GM18951 (cell line): Measurements from ENCODE around the gene GIPR.
"Not testable (repeated sequence)": the region's sequence is repeated elsewhere in the genome, so short reads cannot be mapped to it uniquely, and the experiment has no call there.

Source experiments
- POLR2A ChIP-seq: IDR thresholded peaks from 4 replicates; pipeline ENCODE4 v1.6.1; 2011; ENCODE audit warnings: mild to moderate bottlenecking; ENCODE audit not compliant: insufficient read length, insufficient read depth; ENCODE audit errors: extremely low read depth
- in situ Hi-C: fragments of 300-500 bp; cut with MboI; formaldehyde crosslinking; loops from one replicate; pipeline ENCODE4 v1.12.0; 2022; ENCODE audit warnings: low sequenced_read_pairs, mixed read lengths, inconsistent platforms; ENCODE audit not compliant: unreplicated experiment

The GIPR gene

GRCh38 chr19:45659096-45659729, 8.8 kb upstream of the GIPR start:
- no peak for TF ChIP-seq POLR2A
- in situ Hi-C loops: no loop called here

DNA sequence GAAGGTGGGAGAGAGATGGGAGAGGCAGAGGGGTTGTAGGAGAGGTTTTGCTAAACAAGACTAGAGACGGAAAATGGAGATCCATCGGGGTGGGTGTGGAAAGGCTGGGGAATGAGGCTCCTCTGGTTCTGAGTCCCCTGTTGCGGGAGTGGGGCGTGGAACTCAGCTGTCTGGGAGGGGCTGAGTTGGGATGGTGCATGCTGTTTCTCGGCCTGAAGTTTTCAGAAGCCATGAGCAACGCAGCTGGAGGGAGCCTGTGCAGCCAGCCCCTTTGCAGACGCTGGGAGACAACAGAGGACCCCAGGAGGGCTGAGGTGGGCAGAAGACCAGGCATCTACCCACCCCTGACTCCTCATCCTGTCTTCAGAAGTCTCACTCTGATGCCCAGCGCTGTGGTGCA, 7.4 kb upstream of the GIPR start:
- no peak for TF ChIP-seq POLR2A
- in situ Hi-C loops: no loop called here

DNA sequence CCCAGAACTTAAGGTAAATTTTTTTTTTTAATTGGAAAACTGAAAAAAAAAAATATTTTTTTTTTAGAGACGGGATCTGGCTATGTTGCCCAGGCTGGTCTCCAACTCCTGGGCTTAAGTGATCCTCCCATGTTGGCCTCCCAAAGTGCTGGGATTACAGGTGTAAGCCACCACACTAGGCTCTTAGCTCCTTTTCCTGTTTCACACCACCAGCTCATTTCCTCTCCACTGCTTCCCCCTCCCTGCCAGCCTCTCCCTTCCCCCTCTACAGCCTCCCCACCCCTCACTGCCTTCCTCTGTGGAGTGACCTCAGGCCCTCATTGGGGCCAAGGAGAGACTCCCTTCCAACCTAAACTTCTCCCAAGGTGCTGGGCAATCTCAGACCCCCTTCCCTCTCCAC, 4.2 kb upstream of the GIPR start:
- in situ Hi-C loops: no loop called here
- no peak for TF ChIP-seq POLR2A

DNA sequence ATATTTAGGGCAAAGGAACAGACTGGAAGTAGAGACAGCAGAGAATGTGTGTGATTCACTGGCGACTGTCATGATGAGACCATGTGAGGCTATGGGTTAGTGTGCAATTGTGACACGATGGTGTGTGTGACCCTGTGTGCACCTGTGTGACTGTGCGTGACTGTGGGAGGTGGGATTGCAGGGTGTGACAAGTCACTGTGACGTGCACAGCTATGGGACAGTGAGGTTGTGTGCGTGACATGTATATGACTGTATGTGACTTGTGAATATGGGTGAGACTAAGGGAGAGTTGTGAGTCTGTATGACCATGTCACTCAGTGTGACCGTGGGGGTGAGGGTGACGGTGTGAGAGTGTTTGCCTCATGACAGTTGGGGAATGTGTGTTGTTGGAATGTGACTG, 3.4 kb upstream of the GIPR start:
- TF ChIP-seq POLR2A: no peak
- in situ Hi-C loops: no loop called here

- in situ Hi-C loops: no loop called here
- TF ChIP-seq POLR2A: no peak
These were observed 386 bp downstream of the GIPR start for GRCh38 chr19:45668342-45668871.

GRCh38 chr19:45670670-45671453, 2.8 kb downstream of the GIPR start:
- in situ Hi-C loops: no loop called here
- TF ChIP-seq POLR2A: peak; percentile 21

- in situ Hi-C loops: no loop called here
- TF ChIP-seq POLR2A: no peak
These were observed 6.9 kb downstream of the GIPR start for GRCh38 chr19:45674946-45675345.

GRCh38 chr19:45676851-45677263, 8.8 kb downstream of the GIPR start:
- in situ Hi-C loops: no loop called here

GRCh38 chr19:45677351-45678230, 9.6 kb downstream of the GIPR start:
- TF ChIP-seq POLR2A: no peak
- in situ Hi-C loops: no loop called here

More at GRCh38 chr19:45676851-45677263, 8.8 kb downstream of the GIPR start:
- no peak for TF ChIP-seq POLR2A

GRCh38 chr19:45681391-45682015, 13.5 kb downstream of the GIPR start:
- TF ChIP-seq POLR2A: peak; percentile 45
- in situ Hi-C loops: no loop called here

DNA sequence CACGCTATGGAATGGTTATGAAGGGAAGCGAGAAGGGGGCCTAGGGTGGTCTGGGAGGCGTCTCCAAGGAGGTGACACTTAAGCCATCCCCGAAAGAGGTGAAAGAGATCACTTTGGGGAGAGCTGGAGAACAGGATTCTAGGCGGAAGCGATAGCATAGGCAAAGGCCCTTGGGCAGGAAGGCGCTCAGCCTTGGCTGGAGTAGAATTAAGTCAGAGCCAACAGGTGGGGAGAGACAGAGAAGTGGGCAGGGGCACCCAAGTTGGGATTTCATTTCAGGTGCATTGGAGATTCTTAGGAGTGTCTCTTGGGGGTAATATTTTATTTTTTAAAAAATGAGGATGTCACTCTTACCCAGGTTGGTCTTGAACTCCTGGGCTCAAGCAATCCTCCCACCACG, 14.1 kb downstream of the GIPR start:
- in situ Hi-C loops: no loop called here
- TF ChIP-seq POLR2A: no peak

GRCh38 chr19:45682908-45683307, 14.9 kb downstream of the GIPR start:
- peak; percentile 21 for TF ChIP-seq POLR2A
- in situ Hi-C loops: no loop called here

DNA sequence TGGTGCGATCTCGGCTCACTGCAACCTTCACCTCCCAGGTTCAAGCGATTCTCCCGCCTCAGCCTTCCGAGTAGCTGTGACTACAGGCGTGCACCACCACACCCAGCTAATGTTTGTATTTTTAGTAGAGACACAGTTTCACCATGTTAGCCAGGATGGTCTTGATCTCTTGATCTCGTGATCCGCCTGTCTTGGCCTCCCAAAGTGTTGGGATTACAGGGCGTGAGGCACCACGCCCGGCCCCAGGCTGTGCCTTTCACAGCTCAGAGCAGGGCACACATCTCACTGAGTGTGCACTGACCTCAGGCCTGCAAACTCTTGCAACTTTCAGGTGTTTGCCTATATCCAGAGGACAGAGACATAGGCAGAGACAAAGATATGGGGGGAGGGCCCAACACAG, 17.0 kb downstream of the GIPR start:
- in situ Hi-C loops: not testable (repeated sequence)
